Psoas muscle (tissue), 7 donors: ENCODE data around the gene COQ6. TPM values are rescaled to one million over a fixed set of nuclear protein-coding genes. Genes with fewer than 3 reads are reported as not detected.

ENCODE experiments used
- polyA plus RNA-seq, 3 donors: library from polyadenylated mRNA; stranded (reverse); fragments of 200-250 nt; gene quantifications; one replicate each; pipeline ENCODE4 v1.2.3, GENCODE V29; 2013
- total RNA-seq, 4 donors: library from RNA; stranded (reverse); fragmentation: NEBNext Ultra II Directional in 2 of 4; extraction: Animal tissue kit (Norgen Biotek cat#: 25700) in 2 of 4; gene quantifications; one replicate each; pipeline versions ENCODE4 v1.2.1 to v1.2.4, GENCODE V29; 2021 to 2023
- donor health status: healthy with polysubstance abuse.
- donor health status: DM: no; HTN: no; CAD: no; lungs with moderate emphysema.
- donor health status: Bipolar disorder and iron deficiency.
- donor health status: healthy.
- donor health status: DM: no; HTN: no; CAD: no.
- donor health status: DM: no; HTN: no; CAD: no.
- donor health status: DM: yes; HTN: yes; CAD: no.

The COQ6 gene
- total and polyA plus RNA-seq, 7 donors = 25.7 to 44.9 (median 33.7) TPM

Other genes starting within 250 kb of the COQ6 start
- gene PNMA1, start 235.9 kb upstream of the COQ6 start, total RNA-seq = 10 to 100 TPM in 3 of 4 donors, 1 to 10 TPM in 1; 9.3 to 27.0 (median 17.0) TPM
- gene PNMA1, start 235.9 kb upstream of the COQ6 start, polyA plus RNA-seq = 10 to 100 TPM; 11.0 to 28.8 (median 19.6) TPM
- 10 to 100 TPM; 12.3 to 23.8 (median 20.4) TPM for gene PTGR2, start 98.5 kb upstream of the COQ6 start, total RNA-seq
- 10 to 100 TPM in 2 of 3 donors, 1 to 10 TPM in 1; 7.9 to 11.5 (median 11.2) TPM for gene PTGR2, start 98.5 kb upstream of the COQ6 start, polyA plus RNA-seq
- 10 to 100 TPM; 13.1 to 22.7 (median 21.1) TPM for gene ZNF410, start 63.4 kb upstream of the COQ6 start, total RNA-seq
- 10 to 100 TPM; 16.0 to 40.6 (median 26.9) TPM for gene ZNF410, start 63.4 kb upstream of the COQ6 start, polyA plus RNA-seq
- gene FAM161B, start 208 bp upstream of the COQ6 start, total RNA-seq = 1 to 10 TPM; 5.0 to 6.4 (median 5.4) TPM
- gene FAM161B, start 208 bp upstream of the COQ6 start, polyA plus RNA-seq = 1 to 10 TPM; 6.1 to 7.3 (median 7.1) TPM
- 10 to 100 TPM in 1 of 4 donors, 1 to 10 TPM in 3; 5.2 to 11.5 (median 9.1) TPM for gene ENTPD5, start 69.0 kb downstream of the COQ6 start, total RNA-seq
- gene ENTPD5, start 69.0 kb downstream of the COQ6 start, polyA plus RNA-seq = 1 to 10 TPM; 4.6 to 9.1 (median 5.0) TPM
- gene BBOF1, start 69.0 kb downstream of the COQ6 start, total RNA-seq = 1 to 10 TPM; 1.0 to 1.7 (median 1.3) TPM
- 1 to 10 TPM; 1.1 to 3.2 (median 2.1) TPM for gene BBOF1, start 69.0 kb downstream of the COQ6 start, polyA plus RNA-seq
- gene ALDH6A1, start 134.2 kb downstream of the COQ6 start, total RNA-seq = 10 to 100 TPM; 22.3 to 60.5 (median 35.6) TPM
- 1 to 10 TPM; 7.3 to 8.3 (median 7.7) TPM for gene ALDH6A1, start 134.2 kb downstream of the COQ6 start, polyA plus RNA-seq
- 1 to 10 TPM; 1.7 to 6.5 (median 3.8) TPM for gene LIN52, start 134.7 kb downstream of the COQ6 start, total RNA-seq
- gene LIN52, start 134.7 kb downstream of the COQ6 start, polyA plus RNA-seq = 1 to 10 TPM; 2.6 to 8.6 (median 3.5) TPM